ENCODE measurements around the gene RAD51B.
A peak's percentile ranks its signal among the peaks of the same experiment; 100 is the strongest.

Gene RAD51B

GRCh38 chr14:68675233-68675577 lies 855.6 kb downstream of the RAD51B start:
- no peak for DNase-seq (ENCODE audit: insufficient read length, low spot score)

GRCh38 chr14:68676511-68676943 lies 856.9 kb downstream of the RAD51B start:
- FAIRE-seq, result peak; percentile 72
- no peak for DNase-seq (ENCODE audit: insufficient read length, low spot score)

More at GRCh38 chr14:68675233-68675577, 855.6 kb downstream of the RAD51B start:
- peak; percentile 95 for FAIRE-seq

GRCh38 chr14:68677476-68677875 lies 857.9 kb downstream of the RAD51B start:
- peak; percentile 92 for FAIRE-seq
- DNase-seq (ENCODE audit: insufficient read length, low spot score), result no peak

GRCh38 chr14:68677901-68678300 lies 858.3 kb downstream of the RAD51B start:
- DNase-seq (ENCODE audit: insufficient read length, low spot score) (no peak), FAIRE-seq (peak; percentile 16)

- no peak for DNase-seq (ENCODE audit: insufficient read length, low spot score)
- peak; percentile 65 for FAIRE-seq
These were observed 858.9 kb downstream of the RAD51B start for GRCh38 chr14:68678471-68678870.

GRCh38 chr14:68679301-68679700 lies 859.7 kb downstream of the RAD51B start:
- DNase-seq (ENCODE audit: insufficient read length, low spot score) (no peak), FAIRE-seq (peak; percentile 92)

- DNase-seq (ENCODE audit: insufficient read length, low spot score), result no peak
- peak; percentile 75 for FAIRE-seq
These were observed 860.3 kb downstream of the RAD51B start for GRCh38 chr14:68679746-68680467.

- no peak for DNase-seq (ENCODE audit: insufficient read length, low spot score)
- no peak for FAIRE-seq
These were observed 861.0 kb downstream of the RAD51B start for GRCh38 chr14:68680541-68681051.

- FAIRE-seq (peak; percentile 82), DNase-seq (ENCODE audit: insufficient read length, low spot score) (no peak)
These were observed 861.9 kb downstream of the RAD51B start for GRCh38 chr14:68681256-68682011.

- DNase-seq (ENCODE audit: insufficient read length, low spot score), result peak; percentile 99
- peak; percentile 40 for FAIRE-seq
These were observed 862.9 kb downstream of the RAD51B start for GRCh38 chr14:68682166-68683103.

- peak; percentile 75 for FAIRE-seq
- no peak for DNase-seq (ENCODE audit: insufficient read length, low spot score)
These were observed 863.7 kb downstream of the RAD51B start for GRCh38 chr14:68683326-68683725.

- no peak for DNase-seq (ENCODE audit: insufficient read length, low spot score)
- FAIRE-seq, result no peak
These were observed 865.2 kb downstream of the RAD51B start for GRCh38 chr14:68684466-68685418.

- peak; percentile 97 for FAIRE-seq
- DNase-seq (ENCODE audit: insufficient read length, low spot score), result peak; percentile 86
These were observed 866.0 kb downstream of the RAD51B start for GRCh38 chr14:68685419-68686204.

GRCh38 chr14:68686205-68686465 lies 866.6 kb downstream of the RAD51B start:
- no peak for FAIRE-seq

GRCh38 chr14:68686724-68687123 lies 867.1 kb downstream of the RAD51B start:
- FAIRE-seq, result peak; percentile 97
- no peak for DNase-seq (ENCODE audit: insufficient read length, low spot score)

More at GRCh38 chr14:68686205-68686465, 866.6 kb downstream of the RAD51B start:
- DNase-seq (ENCODE audit: insufficient read length, low spot score), result no peak

- DNase-seq (ENCODE audit: insufficient read length, low spot score) (peak; percentile 94), FAIRE-seq (peak; percentile 97)
These were observed 868.2 kb downstream of the RAD51B start for GRCh38 chr14:68687746-68688145.

GRCh38 chr14:68688872-68689371 lies 869.3 kb downstream of the RAD51B start:
- FAIRE-seq, result peak; percentile 93
- DNase-seq (ENCODE audit: insufficient read length, low spot score), result no peak

GRCh38 chr14:68689511-68689910 lies 869.9 kb downstream of the RAD51B start:
- no peak for DNase-seq (ENCODE audit: insufficient read length, low spot score)
- FAIRE-seq, result no peak

All from HTR-8/SVneo (cell line).